Measurements from ENCODE around the gene C16orf92.

Gene C16orf92

DNA sequence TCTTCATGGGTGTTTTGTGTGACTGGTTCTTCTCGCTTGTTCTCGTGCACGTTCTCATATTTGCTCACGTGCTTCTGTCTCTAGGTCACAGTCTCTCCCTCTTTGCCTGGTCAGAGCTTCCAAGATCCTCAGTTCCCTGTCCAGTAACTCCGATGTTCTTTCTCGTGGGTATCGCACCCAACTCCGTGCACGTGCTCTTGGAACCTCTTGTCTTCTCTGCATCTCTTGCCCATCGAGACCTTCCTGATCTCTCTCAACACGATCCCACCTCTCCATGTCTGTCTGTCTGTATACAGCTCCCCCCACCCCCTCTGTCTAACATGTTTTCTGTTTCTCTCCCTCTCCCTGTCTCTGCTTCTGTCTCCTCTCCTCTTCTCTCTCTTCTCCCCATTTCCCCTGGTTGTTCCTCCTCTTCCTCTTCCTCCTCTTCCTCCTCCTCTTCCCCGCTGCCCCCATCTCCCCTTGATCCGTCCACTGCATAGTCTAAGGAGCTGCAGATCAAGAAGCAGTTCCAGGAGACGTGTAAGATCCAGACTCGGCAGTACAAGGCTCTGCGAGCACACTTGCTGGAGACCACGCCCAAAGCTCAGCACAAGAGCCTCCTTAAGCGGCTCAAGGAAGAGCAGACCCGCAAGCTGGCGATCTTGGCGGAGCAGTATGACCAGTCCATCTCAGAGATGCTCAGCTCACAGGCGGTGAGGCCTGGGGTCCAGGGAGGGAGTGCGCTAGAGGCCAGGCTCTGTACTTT lies 33.7 kb upstream of the C16orf92 start:
- DNase-seq, result no peak

- DNase-seq, result no peak
Observed at GRCh38 chr16:29990034-29990433, 33.0 kb upstream of the C16orf92 start.

DNA sequence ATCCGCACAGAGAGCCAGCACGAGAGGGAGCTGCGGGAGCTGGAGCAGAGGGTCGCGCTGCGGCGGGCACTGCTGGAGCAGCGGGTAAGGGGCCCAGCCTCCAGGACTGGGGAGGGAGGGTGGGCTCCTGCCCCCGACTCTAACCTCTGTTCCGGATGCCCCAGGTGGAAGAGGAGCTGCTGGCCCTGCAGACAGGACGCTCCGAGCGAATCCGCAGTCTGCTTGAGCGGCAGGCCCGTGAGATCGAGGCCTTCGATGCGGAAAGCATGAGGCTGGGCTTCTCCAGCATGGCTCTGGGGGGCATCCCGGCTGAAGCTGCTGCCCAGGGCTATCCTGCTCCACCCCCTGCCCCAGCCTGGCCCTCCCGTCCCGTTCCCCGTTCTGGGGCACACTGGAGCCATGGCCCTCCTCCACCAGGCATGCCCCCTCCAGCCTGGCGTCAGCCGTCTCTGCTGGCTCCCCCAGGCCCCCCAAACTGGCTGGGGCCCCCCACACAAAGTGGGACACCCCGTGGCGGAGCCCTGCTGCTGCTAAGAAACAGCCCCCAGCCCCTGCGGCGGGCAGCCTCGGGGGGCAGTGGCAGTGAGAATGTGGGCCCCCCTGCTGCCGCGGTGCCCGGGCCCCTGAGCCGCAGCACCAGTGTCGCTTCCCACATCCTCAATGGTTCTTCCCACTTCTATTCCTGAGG lies 32.0 kb upstream of the C16orf92 start:
- DNase-seq, result no peak

- no peak for DNase-seq
Observed at GRCh38 chr16:29991571-29991904, 31.5 kb upstream of the C16orf92 start.

DNA sequence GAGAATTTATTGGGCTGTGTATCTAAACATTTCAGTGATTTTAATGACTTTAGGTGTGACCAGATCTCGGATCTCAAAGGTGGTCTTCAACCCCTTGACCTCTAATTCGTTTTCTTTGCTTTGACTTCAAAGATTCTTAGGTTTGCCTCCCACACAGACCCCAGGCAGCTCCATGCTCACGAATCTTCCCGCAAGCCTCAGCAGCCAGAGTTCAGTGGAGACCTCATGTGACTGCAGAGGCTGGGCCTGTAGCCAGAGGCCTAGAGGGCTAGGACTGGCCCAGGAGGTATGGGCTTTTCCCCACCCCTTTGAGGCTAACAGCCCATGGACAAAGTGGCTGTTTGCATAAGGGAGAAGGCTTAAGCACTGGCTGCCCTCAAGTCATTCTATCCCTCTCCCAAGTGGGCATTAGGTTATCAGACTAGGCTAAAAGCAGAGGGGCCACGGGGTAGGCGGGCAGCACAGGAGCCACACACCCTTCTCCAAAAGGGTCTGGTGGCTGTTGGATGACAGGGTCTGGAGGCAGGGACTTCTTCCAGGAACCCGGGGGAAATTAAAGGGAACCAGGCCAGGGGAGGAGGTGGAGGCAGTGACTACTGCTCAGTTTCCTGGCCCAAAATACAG lies 30.5 kb upstream of the C16orf92 start:
- no peak for DNase-seq

DNA sequence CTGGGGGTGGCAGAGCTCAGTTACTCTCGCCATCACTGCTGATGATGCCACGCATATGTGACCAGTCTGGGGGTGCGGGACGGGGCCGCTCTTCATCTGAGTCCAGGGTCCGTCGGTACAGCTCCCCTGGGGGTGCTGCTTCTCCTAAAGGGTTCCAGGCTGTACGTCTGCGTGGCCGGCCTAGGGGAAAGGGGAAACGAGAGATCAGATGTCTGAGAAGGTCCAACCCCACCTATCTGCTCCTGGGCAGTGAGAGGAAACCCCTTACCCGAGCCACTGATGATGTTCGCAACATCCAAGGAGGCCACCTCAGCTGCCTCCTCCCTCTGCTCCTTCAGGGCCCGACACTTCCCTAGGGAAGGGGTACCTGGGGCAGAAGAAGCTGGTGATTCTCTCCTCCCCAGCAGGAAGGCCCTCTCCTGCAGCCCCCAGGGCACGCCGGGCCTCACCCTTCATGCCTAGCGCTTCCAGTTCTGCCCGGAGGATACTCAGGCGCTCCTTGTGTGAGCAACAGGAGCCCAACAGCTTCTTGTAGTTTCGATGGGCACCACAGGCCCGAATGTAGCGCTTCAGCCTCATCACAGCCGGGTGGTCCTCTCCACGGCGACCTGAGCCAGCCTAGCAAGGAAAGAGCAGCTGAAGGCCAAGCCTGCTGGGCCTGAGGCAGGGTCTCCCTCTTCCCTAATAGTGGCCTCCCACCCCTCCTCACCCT lies 29.7 kb upstream of the C16orf92 start:
- no peak for DNase-seq

GRCh38 chr16:29993903-29994599 lies 28.9 kb upstream of the C16orf92 start:
- no peak for DNase-seq

GRCh38 chr16:29994600-29995323 lies 28.2 kb upstream of the C16orf92 start:
- peak; percentile 75 for DNase-seq

- DNase-seq, result peak; percentile 80
Observed at GRCh38 chr16:29995324-29995910, 27.6 kb upstream of the C16orf92 start, which contains the start of gene HIRIP3. HIRIP3 (minus strand) TSS chr16:29995617; CDS start chr16:29995605, 12 bp downstream.

DNA sequence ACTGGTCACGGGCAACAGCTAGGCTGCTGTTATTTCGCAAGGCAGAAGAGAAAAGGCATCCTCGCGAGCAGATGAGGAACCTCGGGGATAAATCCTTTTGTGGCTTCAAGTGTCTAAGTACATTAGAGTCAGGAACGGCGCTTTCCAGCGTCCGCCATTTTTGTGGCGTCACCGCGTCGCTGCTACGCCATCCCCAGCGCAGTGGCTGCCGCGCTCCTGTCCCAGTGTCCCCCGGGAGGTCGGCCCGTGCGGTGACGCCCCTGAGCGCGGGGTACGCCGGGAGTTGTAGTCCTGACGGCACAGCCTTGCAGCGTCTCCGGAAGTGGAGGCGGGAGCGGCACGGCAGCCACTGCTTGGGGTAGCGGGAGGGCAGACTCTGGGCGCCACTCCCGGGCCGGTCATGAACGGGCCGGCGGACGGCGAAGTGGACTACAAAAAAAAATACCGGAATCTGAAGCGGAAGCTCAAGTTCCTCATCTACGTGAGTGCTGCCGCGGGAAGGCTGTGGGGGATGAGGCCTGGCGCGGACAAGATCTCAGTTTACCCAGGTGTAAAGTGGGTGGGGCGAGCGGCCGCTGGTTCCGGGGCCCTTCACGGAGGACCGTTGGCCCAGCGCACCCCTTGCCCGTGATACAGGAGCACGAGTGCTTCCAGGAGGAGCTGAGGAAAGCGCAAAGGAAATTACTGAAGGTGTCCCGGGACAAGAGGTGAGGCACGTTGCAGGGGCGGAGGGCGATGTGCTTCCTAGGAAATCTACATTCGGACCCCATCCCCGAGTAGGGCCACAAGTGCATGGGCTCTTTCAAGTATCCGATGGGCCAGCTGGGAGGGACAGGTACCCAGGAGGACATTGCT lies 26.9 kb upstream of the C16orf92 start, which contains the start of gene INO80E:
Gene INO80E (plus strand): TSS at position 331 of the 855 bp plus-strand sequence. CDS start 70 bp downstream, at position 401.
- DNase-seq, result peak; percentile 96

DNA sequence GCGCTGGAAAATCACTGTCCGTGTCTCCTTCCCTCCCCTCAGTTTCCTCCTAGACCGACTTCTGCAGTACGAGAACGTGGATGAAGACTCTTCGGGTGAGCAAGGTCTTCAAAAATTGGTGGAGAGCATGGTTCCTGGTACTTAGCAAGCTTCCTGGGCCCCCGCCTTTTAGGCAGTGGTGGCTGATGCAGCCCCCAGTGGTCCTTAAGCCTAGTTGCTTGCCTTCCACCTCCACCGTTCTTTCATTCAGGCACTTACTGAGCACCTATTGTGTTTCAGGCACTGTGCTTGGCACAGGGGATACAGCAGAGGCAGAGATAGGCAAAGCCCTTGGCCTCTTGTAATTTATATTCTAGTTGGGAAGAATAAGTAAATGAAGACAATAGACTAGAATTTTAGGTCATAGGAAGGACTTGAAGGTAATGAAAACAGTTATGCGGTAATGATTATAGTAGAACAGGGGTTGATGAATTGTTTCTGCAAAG lies 26.2 kb upstream of the C16orf92 start:
- DNase-seq, result no peak

- no peak for DNase-seq
Observed at GRCh38 chr16:29999605-30000004, 23.4 kb upstream of the C16orf92 start.

- no peak for DNase-seq
Observed at GRCh38 chr16:30000735-30001631, 22.0 kb upstream of the C16orf92 start.

GRCh38 chr16:30002614-30003346 lies 20.2 kb upstream of the C16orf92 start:
- DNase-seq, result no peak

DNA sequence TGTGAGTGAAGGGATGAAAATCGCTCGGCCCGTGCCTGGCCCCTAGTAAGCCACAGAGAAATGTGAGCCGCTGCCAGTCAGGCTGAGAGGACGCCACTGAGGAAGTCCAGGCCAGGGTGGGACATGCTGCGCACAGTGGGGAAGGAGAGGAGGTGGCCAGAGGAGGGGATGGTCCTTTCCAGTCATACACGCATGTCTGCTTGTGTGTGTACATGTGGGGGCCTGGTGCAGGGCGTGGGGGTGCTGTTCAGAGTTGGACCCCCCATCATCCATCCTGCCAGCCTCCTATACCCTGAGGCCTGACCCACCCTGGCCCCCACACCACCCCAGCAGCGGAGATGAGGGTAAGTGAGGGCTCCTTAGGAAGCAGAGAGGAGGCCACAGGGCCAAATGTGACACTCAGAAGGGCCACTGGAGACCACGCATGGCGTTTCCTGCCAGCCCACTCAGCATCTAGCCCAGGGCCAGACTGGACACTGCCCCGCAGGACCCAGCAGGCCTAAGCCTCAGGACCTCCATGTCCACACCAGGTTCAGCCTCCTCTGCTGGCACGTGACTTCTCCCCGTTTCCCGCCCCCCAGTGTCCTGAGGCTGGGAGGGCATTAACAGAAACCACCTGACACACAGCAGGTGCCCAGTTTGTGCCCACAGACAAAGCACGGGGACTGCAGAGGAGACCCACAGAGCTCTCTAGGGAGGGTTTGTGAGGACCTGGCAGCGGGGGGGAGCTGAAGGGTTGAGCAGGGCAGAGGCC lies 19.2 kb upstream of the C16orf92 start:
- DNase-seq, result no peak

GRCh38 chr16:30004424-30004776 lies 18.6 kb upstream of the C16orf92 start:
- no peak for DNase-seq

DNA sequence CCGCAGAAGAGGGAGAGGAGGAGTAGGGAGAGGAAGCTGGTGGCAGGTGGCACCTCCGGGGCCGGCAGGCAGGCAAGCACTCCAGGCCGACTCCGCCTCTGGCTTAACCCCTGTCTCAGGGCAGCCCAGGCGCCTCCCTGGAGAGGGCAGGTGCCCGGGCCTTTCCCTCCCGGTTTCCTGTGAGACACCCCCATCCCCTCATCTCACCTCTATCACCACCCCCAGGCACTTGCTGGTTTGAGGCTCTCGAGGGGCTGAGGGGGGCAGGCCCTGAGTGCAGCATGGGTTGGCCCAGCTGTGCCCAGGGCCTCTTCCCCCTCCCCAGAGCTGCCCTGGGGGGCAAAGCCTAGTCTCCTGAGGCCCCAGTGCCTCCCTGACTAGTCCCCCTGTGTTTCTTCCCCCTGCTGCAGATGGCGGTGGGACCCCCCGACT lies 18.2 kb upstream of the C16orf92 start:
- DNase-seq, result no peak

Data from fibroblast of skin of back (primary cell).